Ishikawa (cell line): ENCODE measurements around the gene KRT15.

Experiments used
- CEBPB ChIP-seq: IDR thresholded peaks from 2 replicates; pipeline ENCODE4 v1.6.1; 2012
- CREB1 ChIP-seq: IDR thresholded peaks from 2 replicates; pipeline ENCODE4 v1.6.1; 2012; ENCODE audit warnings: low read depth
- NFIC ChIP-seq: IDR thresholded peaks from 2 replicates; pipeline ENCODE4 v1.6.1; 2012
- RAD21 ChIP-seq: IDR thresholded peaks from 2 replicates; pipeline ENCODE4 v1.6.1; 2012; ENCODE audit warnings: low read depth
- ZBTB7A ChIP-seq: IDR thresholded peaks from 2 replicates; pipeline ENCODE4 v1.6.1; 2012; ENCODE audit warnings: low read depth
- TF ChIP-seq, protein P1 (sequence below): IDR thresholded peaks from 2 replicates; pipeline ENCODE4 v1.6.1; 2012; ENCODE audit warnings: low read depth, mild to moderate bottlenecking

DNA sequence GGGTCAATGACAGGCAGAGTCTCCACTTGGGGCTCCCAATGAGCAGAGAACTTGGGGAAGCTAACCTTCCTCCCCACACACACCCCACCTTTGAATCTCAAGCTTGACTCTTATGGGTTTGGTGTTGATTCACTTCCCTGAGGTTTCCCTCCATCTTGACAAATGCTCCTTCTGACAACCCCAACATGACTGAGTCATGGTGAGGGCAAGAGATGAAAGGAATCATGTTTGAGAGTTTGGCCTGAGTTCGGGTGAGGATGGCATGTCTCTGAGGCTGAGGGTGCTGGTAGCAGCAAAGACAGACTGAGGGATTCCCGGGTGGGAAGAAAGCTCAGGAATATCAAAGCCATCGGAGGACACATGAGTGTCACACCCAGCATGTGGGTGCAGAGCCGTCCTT lies 34.5 kb upstream of the KRT15 start:
- TF ChIP-seq NFIC (no peak), CEBPB (no peak), RAD21 (no peak), CREB1 (no peak), ZBTB7A (no peak)
- TF ChIP-seq, protein P1, sequence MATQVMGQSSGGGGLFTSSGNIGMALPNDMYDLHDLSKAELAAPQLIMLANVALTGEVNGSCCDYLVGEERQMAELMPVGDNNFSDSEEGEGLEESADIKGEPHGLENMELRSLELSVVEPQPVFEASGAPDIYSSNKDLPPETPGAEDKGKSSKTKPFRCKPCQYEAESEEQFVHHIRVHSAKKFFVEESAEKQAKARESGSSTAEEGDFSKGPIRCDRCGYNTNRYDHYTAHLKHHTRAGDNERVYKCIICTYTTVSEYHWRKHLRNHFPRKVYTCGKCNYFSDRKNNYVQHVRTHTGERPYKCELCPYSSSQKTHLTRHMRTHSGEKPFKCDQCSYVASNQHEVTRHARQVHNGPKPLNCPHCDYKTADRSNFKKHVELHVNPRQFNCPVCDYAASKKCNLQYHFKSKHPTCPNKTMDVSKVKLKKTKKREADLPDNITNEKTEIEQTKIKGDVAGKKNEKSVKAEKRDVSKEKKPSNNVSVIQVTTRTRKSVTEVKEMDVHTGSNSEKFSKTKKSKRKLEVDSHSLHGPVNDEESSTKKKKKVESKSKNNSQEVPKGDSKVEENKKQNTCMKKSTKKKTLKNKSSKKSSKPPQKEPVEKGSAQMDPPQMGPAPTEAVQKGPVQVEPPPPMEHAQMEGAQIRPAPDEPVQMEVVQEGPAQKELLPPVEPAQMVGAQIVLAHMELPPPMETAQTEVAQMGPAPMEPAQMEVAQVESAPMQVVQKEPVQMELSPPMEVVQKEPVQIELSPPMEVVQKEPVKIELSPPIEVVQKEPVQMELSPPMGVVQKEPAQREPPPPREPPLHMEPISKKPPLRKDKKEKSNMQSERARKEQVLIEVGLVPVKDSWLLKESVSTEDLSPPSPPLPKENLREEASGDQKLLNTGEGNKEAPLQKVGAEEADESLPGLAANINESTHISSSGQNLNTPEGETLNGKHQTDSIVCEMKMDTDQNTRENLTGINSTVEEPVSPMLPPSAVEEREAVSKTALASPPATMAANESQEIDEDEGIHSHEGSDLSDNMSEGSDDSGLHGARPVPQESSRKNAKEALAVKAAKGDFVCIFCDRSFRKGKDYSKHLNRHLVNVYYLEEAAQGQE: no peak
